COLO668 (cell line): ENCODE data around the gene VPS41.

ENCODE experiments used
- DNase-seq: peaks from one replicate; lab custom pipeline; 2025; ENCODE audit not compliant: unreplicated experiment; lab: John Stamatoyannopoulos, UW

The VPS41 gene

GRCh38 chr7:38907066-38907465 is 1.9 kb downstream of the VPS41 start:
- no peak for DNase-seq

GRCh38 chr7:38905056-38905759 is 3.8 kb downstream of the VPS41 start:
- no peak for DNase-seq

GRCh38 chr7:38903057-38903456 is 5.9 kb downstream of the VPS41 start:
- DNase-seq: no peak

GRCh38 chr7:38902449-38902848 is 6.5 kb downstream of the VPS41 start:
- DNase-seq: no peak

- DNase-seq: no peak
Observed at GRCh38 chr7:38893061-38893460, 15.9 kb downstream of the VPS41 start.

GRCh38 chr7:38890597-38890996 is 18.4 kb downstream of the VPS41 start:
- no peak for DNase-seq

- no peak for DNase-seq
Observed at GRCh38 chr7:38889872-38890432, 19.0 kb downstream of the VPS41 start.

- DNase-seq: no peak
Observed at GRCh38 chr7:38889079-38889478, 19.9 kb downstream of the VPS41 start.

GRCh38 chr7:38886265-38886664 is 22.7 kb downstream of the VPS41 start:
- DNase-seq: no peak

- no peak for DNase-seq
Observed at GRCh38 chr7:38883706-38884105, 25.3 kb downstream of the VPS41 start.

GRCh38 chr7:38881947-38882684 is 26.9 kb downstream of the VPS41 start:
- DNase-seq: no peak

- no peak for DNase-seq
Observed at GRCh38 chr7:38881015-38881414, 28.0 kb downstream of the VPS41 start.

- DNase-seq: no peak
Observed at GRCh38 chr7:38880454-38880853, 28.5 kb downstream of the VPS41 start.

GRCh38 chr7:38880035-38880434 is 29.0 kb downstream of the VPS41 start:
- no peak for DNase-seq

GRCh38 chr7:38878694-38879457 is 30.1 kb downstream of the VPS41 start:
- no peak for DNase-seq

- DNase-seq: no peak
Observed at GRCh38 chr7:38873433-38873832, 35.6 kb downstream of the VPS41 start.

- DNase-seq: no peak
Observed at GRCh38 chr7:38872202-38872601, 36.8 kb downstream of the VPS41 start.

GRCh38 chr7:38870147-38870546 is 38.8 kb downstream of the VPS41 start:
- DNase-seq: no peak

- peak; percentile 91 for DNase-seq
Observed at GRCh38 chr7:38863601-38864291, 45.2 kb downstream of the VPS41 start.

- no peak for DNase-seq
Observed at GRCh38 chr7:38862666-38863065, 46.3 kb downstream of the VPS41 start.
